Sciatic nerve (tissue), 2 donors: Measurements from ENCODE around the gene TSSK3. TPM values are rescaled to one million over a fixed set of nuclear protein-coding genes. Genes with fewer than 3 reads are reported as not detected.

ENCODE experiments used
- ATAC-seq: fragments of 200-7000 bp; cut with Tn5 transposase; one replicate; pipeline ENCODE4 v1.9.1; 2020; ENCODE audit warnings: mild to moderate bottlenecking, moderate library complexity
- DNase-seq: peaks from one replicate; pipeline ENCODE4 v3.0.0-alpha.2; 2020; ENCODE audit warnings: low spot score
- intact Hi-C: fragments of 100-400 bp; cut with DNase I; formaldehyde crosslinking; loops from one replicate; pipeline ENCODE4 v1.14.2; 2022
- total RNA-seq: library from RNA; stranded (reverse); fragmentation: NEBNext Ultra II Directional; extraction: Animal tissue kit (Norgen Biotek cat#: 25700); gene quantifications from one replicate; pipeline ENCODE4 v1.2.1, GENCODE V29; 2021
- donor health status: DM: no; HTN: no; CAD: no.
- donor health status: DM: no; HTN: no; CAD: no.

TSSK3 gene, protein sequence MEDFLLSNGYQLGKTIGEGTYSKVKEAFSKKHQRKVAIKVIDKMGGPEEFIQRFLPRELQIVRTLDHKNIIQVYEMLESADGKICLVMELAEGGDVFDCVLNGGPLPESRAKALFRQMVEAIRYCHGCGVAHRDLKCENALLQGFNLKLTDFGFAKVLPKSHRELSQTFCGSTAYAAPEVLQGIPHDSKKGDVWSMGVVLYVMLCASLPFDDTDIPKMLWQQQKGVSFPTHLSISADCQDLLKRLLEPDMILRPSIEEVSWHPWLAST
- 5.1 TPM for total RNA-seq

DNA sequence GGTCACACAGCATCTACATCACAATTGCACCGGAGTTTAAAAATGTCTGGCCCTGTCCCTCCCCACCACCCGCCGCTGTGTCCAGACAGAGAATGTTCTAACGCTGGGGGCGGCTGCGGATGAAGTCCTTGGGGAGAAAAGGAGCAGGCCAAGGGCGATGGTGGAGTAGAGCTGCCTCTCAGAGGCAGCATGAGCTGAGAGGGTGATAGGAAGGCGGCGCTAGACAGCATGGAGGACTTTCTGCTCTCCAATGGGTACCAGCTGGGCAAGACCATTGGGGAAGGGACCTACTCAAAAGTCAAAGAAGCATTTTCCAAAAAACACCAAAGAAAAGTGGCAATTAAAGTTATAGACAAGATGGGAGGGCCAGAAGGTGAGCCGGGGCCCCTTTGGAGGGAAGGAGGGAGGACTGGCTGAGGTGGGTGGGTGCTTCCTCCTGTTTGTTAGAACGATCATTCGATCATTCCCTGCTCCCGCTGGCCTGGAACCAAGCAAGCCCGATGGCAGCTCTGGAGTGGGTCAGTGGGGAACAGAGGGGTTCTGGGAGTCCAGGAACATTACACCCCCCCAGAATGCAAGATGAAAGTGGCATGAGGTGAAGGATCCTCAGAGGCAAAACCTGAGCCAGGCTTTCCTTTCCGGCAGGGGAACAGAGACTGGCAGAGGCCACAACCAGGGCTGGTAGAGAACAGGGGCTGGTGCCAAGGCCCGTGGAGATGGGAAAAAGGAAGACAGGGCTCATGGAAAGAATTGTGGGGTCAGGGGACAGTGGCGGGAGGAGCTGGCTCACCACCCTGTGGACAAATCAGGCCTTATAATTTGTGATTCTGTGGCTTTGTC is at the start of gene TSSK3, which contains the start of gene FAM229A:
TSSK3 (plus strand) TSS at position 66 of the 840 bp plus-strand sequence; CDS start at position 229, 163 bp downstream.
FAM229A (minus strand) TSS at position 12 of the 840 bp plus-strand sequence. CDS start 394 bp downstream, outside the sequence.
- DNase-seq (no peak), ATAC-seq (peak; percentile 35)
- intact Hi-C loops = no loop called here

DNA sequence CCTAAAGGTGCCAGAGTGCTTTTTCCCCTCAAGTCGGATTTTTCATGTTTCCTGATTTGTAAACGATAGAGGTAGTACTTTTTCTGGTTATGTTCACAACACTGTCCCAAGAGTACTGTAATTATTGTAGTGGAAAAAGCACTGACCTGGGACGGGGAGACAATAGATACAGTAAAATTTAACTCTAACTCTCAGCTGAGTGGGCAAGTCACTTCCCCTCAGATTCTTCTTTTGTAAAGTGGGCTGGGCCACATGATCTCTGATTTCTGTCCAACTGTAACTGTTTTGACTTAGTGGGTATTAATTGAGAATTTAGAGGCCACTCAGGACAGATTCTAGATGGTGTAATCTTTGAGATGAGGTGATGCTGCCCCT is 45.4 kb upstream of the TSSK3 start:
- ATAC-seq (no peak), DNase-seq (no peak)
- intact Hi-C loops = no loop called here

DNA sequence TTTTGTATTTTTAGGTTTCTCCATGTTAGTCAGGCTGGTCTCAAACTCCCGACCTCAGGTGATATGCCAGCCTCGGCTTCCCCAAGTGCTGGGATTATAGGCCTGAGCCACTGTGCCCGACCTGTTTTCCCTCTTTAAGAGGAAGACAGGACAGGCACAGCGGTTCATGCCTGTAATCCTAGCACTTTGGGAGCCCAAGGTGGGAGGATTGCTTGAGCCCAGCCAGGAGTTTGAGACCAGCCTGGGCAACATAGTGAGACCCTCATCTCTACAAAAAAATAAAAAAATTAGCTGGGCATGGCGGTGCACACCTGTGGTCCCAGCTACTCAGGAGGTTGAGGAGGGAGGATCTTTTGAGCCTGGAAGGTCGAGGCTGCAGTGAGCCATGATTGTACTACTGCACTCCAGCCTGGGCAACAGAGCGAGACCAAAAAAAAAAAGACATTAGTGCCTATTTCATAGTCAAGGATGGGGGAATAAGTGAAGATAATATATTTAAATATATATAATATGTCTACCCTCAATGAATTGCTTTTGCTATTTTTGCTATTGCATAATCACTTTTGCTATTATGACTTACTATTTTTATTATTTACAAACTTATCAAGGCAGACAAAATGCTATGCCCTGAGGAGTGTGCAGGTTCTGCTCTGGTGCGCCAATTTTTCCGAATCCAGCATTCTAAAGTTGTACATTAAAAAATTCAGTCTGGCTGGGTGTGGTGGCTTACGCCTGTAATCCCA is 44.0 kb upstream of the TSSK3 start:
- intact Hi-C loops = no loop called here
- DNase-seq = no peak
- ATAC-seq = no peak

DNA sequence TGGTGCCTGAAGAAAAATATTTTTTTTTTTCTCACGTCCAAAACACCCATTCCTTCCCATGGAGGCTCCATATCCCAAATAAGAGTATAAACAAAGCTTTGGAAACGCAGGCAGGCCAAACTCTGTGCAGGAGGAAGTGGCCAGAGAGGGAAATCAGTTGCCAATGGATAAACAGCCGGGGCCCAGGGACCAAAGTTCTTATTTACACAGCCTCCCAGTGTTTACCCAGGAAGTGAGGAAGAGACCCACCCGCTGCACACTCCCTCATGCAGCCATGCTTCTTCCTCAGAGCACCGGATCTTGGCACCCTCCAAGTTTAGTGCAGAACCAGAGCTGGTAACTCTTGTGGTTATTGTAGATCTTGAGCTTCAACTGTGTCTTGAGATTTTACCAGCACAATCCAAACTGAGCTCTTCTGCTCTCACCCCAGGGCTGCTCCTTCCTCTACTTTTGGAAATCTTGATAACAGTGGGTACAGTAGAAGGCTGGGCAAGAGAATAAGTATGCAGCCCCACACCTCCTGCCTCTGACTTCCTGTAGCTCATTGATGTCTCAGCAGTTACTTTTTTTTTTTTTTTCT is 40.5 kb upstream of the TSSK3 start:
- intact Hi-C loops = no loop called here
- DNase-seq (no peak), ATAC-seq (no peak)

DNA sequence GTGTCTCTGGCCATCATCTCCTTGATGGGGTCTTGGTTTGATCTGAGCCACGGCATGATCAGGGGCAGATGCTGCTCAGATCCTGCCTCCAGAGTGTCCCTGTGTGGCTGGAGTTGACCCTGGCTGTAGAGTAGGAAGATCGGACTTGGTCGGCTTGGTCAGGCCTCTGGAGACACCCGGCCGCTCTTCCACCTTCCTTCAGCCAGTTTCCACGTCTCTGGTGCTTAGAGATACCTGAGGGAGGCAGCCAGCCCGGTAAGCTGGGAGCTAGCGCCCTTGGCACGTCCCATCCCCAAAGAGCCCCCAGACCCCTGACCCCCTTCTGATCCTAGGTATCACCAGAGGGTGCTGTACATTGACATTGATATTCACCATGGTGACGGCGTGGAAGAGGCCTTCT is 35.1 kb upstream of the TSSK3 start:
- ATAC-seq (no peak), DNase-seq (no peak)
- intact Hi-C loops = no loop called here

DNA sequence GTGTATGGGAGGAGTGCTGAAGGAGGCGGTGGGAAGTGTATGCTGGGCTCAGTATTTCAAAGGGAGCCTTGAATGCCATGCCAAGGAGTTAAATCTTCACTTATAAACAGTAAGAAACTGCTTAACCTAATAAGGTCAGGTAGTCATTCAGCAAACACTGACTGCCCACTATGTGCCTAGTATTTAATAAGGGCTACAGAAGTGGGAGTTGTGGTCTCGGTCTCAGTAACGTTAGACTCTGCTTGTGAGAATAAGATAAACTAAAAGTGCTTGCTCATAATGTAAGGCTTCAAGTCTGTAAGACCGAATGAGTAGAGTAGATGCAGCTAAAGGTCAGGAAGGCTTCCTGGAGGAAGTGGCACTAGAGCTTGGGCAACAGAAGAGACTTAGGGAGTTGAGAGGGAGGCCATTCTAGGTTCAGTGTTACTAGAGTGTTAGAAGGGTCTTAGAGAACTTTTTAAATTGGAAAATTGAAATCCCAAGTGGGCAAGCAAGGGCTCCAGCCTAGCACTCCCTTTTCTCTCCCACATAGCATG is 32.3 kb upstream of the TSSK3 start:
- intact Hi-C loops = no loop called here
- no peak for ATAC-seq
- DNase-seq = no peak

DNA sequence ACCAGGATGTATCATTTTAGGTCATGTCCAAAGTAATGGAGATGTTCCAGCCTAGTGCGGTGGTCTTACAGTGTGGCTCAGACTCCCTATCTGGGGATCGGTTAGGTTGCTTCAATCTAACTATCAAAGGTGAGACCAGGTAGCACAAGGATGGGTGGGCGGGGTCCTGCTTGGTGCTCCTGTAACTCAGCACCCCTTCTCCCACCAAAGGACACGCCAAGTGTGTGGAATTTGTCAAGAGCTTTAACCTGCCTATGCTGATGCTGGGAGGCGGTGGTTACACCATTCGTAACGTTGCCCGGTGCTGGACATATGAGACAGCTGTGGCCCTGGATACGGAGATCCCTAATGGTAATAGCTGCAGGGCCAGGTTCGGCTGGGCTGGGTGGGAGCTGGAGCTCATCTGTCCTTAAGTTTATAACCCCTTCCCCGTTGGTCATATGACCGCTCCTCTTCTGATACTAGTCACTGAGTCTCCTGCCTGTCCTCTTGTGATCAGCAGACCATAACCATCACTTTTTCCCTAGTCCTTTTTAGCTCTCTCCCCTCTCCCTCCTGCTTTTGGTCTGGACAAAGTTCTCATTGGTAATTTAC is 31.7 kb upstream of the TSSK3 start:
- DNase-seq (no peak), ATAC-seq (no peak)
- intact Hi-C loops = no loop called here

DNA sequence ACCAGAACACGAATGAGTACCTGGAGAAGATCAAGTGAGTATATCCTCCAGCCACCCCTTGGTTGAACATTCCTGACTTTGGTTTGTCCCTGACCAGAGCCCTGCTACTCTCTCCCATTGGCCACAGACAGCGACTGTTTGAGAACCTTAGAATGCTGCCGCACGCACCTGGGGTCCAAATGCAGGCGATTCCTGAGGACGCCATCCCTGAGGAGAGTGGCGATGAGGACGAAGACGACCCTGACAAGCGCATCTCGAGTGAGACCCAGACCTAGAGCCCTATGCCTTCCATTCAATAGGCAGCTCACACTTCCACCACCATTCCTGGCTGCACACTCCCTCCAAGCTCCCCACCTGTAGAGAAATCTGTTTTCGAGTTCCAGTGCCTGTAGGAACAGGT is 30.8 kb upstream of the TSSK3 start:
- ATAC-seq (no peak), DNase-seq (no peak)

DNA sequence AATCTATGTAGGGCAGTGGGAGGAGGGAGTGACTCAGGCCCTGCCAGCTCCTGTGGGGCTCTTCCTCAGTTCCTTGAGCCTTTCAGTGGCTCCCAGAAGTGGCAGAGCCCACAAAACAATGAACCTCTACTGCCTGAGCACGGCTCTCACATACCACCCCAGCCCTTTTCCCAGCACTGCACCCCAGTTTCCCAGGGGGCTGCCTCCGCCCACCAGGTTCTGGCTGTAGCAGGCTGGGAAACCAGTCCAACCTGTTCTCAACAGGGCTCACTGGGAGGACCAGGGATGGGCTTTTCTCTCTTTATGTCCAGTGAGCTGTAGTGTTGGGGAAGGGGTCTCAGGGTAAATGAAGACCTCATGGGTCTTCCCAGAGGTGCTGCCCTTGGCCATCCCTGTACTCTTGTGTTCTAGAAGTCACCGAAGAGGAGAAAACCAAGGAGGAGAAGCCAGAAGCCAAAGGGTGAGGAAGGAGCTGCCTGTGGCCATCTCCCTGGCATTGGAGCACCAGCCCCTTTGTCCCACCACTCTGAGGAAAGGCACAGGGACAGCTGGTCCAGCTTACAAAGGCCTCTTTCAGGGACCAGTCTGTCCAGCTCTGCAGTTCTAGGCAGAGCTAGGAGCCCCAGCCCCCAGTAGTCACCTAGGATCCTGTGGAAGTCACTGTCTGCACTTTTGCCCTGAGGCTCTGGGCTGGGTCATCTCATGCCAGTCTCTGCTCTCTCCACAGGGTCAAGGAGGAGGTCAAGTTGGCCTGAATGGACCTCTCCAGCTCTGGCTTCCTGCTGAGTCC is 29.9 kb upstream of the TSSK3 start:
- no peak for ATAC-seq

More for the DNA sequence above, 30.8 kb upstream of the TSSK3 start:
- intact Hi-C loops = no loop called here

DNA sequence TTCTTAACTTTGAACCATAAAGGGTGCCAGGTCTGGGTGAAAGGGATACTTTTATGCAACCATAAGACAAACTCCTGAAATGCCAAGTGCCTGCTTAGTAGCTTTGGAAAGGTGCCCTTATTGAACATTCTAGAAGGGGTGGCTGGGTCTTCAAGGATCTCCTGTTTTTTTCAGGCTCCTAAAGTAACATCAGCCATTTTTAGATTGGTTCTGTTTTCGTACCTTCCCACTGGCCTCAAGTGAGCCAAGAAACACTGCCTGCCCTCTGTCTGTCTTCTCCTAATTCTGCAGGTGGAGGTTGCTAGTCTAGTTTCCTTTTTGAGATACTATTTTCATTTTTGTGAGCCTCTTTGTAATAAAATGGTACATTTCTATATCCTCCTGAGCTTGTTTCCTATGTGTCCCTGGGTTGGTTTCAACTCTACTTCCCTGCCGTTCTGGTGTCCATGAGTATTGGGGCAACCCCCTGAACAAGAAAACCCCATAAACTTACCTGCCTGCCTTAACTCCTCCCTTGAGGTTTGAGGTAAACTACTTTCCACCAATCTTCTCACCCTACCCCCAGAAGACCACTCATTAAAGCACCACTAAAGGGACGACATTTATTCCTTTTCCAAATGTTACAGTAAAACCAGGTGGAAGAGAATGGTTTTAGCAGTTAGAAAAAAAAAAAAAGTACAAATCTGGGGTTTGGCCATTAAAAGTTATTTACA is 28.9 kb upstream of the TSSK3 start:
- no peak for DNase-seq

More for the DNA sequence above, 29.9 kb upstream of the TSSK3 start:
- no peak for DNase-seq
- intact Hi-C loops = no loop called here

DNA sequence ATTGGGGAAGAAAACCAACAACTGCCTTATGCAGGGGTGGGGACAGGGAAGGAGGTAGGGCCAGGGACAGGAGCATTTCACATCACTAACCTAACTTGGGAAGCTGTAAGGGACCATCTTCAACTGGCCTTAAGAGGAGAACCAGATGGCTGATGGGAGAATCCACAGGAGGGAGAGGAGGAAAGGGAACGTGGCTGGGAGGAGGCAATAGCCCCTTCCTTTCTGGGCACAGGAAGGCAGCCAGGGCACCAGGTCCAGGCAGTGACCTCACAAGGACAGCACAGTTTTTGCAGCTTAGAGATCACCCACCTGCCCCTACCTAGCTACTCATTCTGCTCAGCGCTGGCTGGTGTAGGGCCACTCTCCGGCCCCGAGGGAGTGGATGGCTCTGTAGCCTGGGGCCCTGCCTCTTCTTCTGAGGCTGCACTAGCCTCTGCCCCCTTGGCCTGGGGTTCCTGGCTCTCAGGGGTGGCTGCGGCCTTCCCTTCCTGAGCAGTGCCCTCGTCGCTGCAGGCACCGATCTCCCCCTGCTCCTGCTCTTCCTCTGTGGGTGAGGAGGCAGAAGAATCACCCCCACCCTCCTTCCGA is 28.0 kb upstream of the TSSK3 start:
- DNase-seq = no peak
- intact Hi-C loops = no loop called here
- no peak for ATAC-seq

More for the DNA sequence above, 28.9 kb upstream of the TSSK3 start:
- no peak for ATAC-seq
- intact Hi-C loops = no loop called here

DNA sequence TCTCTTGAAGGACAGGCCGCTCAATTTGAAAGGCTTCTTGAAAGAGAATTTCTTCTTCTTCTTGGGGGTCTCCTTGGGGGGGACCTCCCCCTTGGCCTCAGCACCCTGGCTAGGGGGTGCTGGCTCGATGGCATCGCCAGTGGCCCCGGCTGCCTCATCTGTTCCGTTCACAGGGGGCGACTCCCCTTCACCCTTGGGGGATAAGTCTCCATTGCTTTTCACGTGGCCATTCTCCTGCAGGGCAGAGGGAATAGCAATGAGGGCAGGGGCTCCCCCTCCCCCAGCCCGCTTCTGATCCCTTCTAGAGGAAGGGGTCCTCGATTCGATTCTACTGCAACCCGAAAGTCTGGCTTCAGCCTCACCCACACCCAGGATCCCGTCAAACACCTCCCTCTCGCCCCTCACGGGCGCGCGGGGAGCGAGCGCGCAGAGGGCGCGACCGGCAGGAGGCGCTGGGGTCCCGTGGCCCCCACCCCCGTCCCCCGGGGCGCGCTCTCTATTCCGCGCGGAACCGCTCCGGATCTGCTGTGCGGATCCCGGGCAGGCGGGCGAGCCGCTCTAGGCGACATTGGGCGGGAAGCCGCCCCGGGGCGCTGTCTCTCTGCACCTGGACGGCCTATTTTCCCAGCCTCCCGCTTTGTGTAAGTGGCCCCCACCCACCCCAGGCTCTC is 27.3 kb upstream of the TSSK3 start:
- intact Hi-C loops = no loop called here
- DNase-seq (peak; percentile 76), ATAC-seq (peak; percentile 11)

DNA sequence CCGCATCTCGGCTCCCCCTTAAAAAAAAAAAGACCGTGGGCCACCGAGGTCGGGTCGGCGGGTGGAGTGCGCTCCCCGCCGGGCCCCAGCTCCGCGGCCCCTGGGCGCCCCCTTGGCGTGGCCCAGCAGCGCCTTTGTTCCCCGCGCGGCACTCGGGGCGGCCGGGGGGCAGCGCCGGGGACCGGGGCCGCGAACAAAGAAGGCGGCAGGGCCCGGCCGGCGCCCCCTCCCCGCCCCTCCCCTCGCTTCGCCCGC is 26.9 kb upstream of the TSSK3 start:
- no peak for DNase-seq
- intact Hi-C loops = no loop called here
- ATAC-seq = no peak

DNA sequence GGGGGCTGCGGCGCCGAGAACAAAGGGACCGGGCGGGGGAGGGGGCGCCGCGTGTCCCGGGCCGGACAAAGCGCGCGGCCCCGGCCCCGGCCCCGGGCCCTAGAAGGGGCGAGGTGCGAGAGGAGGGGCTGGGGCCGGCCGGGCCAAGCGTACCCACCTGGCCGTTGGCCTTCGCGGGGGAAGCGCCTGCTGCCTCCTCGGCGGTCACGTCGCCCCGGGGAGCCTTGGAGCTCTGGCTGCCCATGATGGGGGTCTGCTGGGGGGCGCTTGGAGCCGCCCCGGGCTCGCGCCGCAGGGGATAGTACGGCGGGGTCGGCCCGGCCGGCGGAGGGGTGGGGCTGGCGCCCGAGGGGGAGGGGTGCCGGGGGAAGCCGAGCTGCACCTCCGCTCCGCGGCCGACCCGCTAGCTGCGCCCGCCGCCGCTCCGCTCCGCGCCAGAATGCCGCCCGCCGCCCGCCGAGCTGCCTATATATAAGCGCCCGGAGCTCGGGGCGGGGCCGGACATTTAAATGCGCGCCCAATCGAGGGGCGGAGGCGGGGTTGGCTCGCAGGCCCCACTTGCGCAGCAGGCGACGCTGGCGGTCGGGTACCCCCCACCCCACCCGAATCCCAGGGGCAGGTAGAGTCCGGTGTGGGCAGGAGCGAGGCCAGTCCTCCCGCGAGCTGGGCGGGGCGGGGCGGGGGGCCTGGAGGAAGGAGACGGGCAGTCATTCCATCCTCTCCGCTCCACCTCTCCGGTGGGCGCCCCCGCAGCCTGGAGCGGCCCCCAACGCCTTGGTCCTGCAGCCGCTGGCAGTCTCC is 26.3 kb upstream of the TSSK3 start, which contains the start of gene MARCKSL1:
MARCKSL1 (minus strand) TSS at position 444 of the 801 bp plus-strand sequence; CDS start at position 244, 200 bp downstream.
- intact Hi-C loops = no loop called here
- ATAC-seq (peak; percentile 83), DNase-seq (peak; percentile 93)

DNA sequence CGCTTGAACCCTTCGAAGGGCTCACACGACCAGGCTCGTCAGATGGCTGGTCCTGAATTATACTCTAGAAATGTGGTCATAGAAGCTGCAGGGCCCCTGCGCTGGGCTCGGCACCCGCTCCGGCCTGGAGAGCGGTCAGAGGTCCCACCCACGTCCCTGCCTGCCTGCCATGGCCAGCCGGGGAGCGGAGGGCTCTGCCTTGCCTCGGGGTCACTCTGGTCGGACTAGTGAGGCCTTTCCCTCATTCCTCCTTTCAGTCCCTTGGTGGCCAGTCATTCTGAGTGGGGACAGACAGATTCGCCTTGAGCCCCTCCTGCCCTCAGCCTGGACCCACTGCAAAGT is 25.8 kb upstream of the TSSK3 start:
- intact Hi-C loops = no loop called here

More for the DNA sequence above, 25.8 kb upstream of the TSSK3 start:
- DNase-seq (no peak), ATAC-seq (peak; percentile 8)
